ENCODE data around the gene TAX1BP1.

The TAX1BP1 gene

DNA sequence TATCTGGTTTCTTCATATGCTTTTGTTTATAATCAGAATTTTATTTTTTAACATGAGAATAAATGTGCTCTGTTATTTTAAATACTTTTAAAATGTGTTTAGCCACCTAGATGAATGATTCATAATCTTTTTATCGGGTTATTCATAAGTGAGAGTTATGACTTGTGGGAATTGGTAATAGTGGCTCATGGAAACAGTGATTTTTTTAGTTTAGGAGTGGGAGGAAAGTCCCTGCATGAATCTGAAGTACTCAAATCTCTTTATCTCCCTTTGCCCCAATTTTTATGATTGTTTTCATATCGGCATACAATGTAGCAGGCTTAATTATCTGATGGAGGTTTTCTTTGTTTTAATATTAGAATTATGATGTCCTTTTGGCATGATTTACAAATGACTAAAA, 42.9 kb downstream of the TAX1BP1 start:
- DNase-seq, result no peak

- no peak for DNase-seq
These were observed 44.6 kb downstream of the TAX1BP1 start for GRCh38 chr7:27784399-27785053.

DNA sequence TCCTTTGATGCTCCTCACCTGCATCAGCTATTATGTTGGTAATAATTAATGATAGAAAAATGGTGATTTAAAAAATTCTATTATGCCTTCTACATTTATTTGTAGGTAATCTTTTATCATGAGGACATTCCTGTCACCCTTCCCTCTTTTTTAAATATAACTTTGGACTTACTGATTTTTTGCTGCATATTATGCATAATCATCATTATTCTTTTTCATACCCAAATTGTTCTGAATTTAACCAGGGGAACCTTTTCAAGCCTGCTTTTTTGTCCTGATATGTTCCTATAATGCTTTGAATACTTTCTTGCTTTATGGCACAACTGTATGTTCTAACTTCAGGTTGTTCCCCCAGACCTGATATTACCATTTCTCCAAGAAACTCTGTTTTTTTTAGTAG, 48.5 kb downstream of the TAX1BP1 start:
- no peak for DNase-seq

GRCh38 chr7:27793780-27794179, 53.8 kb downstream of the TAX1BP1 start:
- no peak for DNase-seq

DNA sequence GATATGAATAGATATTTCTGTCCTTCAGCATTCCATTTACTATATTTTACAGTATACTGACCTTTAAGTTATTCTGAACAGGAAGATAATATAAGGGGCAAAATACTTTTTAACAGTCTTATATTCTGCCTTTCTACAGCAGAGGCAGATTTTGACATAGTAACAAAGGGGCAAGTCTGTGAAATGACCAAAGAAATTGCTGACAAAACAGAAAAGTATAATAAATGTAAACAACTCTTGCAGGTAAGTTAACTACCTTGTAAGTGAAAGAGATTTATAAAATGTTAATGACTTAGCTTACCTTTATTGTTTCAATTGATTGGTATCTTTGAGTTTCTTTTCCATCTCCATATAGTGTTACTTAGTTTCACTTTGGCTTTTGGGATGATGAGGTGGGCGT, 56.0 kb downstream of the TAX1BP1 start:
- DNase-seq, result no peak

DNA sequence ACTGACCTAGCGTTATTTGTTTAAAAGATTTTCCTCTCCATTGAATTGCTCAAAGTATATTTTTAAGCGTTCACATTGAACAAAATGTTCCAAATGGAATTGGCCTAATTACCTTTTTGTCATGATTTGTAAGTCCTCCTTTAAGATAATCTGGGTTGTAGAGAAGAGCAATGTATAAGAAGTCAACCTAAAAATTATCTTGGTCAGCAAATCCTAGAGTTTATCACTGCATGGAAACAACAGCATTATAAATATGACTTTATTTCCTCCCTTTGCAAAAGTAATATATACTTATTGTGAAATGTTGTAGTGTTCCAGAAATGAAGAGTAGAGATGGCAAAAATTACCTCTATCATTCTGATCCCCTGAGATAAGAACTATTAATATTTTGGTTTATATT, 59.2 kb downstream of the TAX1BP1 start:
- no peak for DNase-seq

DNA sequence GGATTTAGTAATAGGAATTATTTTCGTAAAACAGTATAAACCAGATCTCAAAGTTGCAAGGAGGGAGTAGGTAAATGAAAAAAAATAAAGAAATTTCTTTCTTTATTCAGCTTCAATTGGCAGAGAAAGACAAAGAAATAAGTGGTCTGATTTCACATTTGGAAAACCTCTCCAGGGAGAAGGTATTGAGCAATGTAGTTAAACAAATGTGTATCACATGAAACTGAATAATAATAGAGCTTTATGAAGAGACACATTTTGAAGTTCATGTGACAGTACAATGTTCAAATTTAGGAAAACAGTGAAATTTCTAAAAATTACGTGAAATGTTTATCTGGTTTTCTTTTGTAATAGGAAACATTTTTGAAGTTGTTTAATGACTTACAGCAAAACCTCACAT, 63.0 kb downstream of the TAX1BP1 start:
- no peak for DNase-seq

DNA sequence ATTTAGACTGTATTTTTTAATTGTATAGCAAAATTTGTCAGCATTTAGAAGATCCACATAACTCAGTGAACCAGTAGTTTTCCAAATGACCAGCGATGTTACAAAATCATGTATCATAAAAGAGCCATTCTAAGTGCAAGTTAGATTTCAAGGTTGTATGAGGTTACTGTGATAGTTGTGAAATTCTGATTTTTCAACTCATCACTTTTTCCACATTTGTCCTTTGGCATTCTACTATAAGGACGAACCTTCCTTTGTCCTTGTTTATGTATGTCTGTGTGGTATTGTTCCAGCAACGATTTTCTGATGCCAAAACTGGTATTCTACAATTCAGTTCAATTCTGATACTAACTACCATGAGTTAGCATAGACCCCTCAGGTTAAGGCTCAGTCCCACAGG, 64.2 kb downstream of the TAX1BP1 start:
- DNase-seq, result no peak

GRCh38 chr7:27808626-27809025, 68.7 kb downstream of the TAX1BP1 start:
- DNase-seq, result no peak

GRCh38 chr7:27810186-27810585, 70.2 kb downstream of the TAX1BP1 start:
- DNase-seq, result no peak

DNA sequence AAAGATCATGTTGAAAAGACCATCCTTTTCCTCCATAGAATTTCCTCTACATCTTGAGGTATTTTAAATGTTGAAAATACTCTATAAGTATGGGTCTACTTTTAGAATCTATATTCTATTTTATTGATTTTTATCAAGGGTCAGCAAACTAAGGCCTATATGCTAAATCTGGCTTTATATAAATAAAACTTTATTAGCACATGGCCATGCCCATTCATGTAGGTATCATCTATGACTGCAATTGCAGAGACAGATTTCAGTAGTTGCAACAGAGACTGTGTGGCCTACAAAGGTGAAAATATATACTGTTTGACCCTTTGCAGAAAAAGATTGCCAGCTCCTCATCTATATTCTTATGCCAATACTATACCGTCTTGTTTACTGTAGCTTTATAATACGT, 72.7 kb downstream of the TAX1BP1 start:
- no peak for DNase-seq

DNA sequence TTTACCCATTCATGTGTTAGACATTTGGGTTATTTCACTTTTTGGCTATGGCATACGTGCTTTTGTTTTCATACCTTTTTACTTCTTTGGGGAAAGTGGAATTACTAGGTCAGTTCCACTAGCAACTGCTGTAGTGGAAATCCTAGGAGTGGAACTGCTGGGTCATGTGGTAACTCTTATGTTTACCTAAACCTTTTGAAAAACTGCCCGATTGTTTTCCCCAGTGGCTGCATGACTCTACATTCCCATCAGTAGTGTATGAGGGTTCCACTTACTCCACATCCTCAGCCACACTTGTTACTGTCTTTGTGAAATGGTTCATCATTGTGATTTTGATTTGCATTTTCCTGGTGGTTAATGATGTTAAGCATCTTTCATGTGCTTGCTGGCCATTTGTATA, 82.3 kb downstream of the TAX1BP1 start:
- no peak for DNase-seq

DNA sequence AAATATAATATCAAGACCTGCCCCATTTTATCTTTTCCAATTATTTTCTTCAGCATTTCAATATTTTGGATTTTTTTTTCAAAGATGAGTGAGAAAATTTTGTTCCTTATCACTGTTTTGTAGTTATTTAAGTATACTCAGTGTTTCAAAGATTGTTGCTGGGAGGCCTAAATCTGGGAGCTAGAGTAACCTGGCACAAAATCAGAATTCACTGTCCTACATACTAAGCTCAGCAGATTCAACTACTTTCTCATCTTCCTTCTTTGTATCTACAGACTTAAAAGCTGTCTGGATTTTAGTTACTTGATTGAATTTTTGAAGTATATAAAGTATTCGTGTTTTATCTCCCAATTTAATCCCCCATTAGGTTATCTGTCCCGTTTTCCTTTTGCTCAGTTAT, 85.9 kb downstream of the TAX1BP1 start:
- no peak for DNase-seq

DNA sequence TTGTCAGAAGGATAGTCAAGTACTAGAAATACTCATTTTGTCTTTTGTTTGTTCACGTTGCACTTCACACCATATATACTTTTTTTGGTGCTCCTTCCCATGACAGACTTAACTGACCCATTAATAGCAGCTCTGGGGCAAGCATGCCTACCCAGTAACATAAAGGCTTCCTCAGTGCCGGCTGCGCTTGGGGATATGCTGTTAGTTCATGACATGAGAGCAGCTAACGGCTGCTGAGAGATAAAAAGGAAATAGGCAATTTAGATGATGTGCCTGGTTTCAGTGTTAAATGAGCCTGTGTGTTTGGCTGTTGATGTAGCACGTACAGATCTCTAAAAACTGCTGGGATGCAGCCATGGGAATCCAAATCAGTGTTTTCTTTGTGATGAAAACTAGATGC, 86.4 kb downstream of the TAX1BP1 start:
- no peak for DNase-seq

GRCh38 chr7:27834179-27834921, 94.4 kb downstream of the TAX1BP1 start:
- no peak for DNase-seq

GRCh38 chr7:27835376-27835775, 95.4 kb downstream of the TAX1BP1 start:
- DNase-seq, result no peak

DNA sequence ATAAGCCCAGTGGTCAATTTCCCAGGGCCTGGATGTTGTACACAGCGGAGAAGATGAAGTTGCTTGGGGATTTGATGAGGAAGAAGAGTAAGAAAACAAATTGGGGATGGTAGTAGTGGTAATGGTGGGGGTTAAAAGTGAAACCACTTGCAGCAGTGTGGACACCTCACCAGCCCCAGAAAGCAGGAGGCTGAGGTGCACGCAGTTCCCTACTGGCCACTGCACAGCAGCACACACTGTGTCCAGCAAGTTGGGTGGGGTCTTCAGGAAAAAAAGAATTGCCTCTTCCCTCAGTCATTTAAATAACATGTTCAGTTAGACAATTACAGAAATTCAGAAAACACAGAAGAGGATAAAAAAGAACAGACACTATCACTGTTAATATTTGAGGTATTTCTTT, 96.6 kb downstream of the TAX1BP1 start:
- no peak for DNase-seq

DNA sequence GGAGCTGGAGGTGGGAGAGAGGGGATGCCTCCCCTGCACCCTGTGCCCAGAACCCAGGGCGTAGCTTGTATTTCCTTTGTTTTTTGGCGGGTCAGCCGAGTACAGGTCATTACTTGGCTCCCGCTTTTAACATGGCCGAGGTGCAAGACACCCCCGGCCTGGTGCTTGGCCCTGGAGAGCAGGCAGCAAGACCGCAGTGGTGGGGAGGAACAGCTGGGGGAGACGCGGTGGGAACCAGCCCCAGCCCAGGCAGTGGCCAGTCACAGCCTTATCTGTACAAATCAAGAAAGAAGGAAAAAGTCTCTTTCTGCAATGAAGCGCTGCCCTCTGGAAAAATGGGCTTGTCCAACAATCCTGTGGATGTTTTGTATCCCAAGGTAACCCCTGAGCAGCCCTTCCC, 99.1 kb downstream of the TAX1BP1 start:
- DNase-seq, result no peak

DNA sequence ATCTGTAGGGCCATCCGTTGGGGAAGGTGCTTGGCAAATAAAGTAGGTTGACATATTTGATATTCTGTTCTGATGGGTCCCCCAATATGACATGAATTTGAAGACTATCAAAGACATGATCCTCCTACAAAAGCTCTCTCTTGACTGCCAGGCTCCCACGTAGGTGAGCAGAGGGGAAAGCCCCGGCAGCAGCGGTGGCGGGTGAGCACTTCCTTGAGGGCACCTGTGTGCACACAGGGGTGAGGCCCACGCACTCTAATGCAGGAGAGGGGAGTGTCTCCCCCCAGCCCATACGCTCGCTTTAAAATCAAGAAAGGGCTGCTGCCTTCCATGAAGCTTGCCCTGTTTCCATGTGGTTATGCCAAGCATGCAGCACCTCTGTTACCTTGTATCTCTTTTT, 100.4 kb downstream of the TAX1BP1 start:
- DNase-seq, result no peak

DNA sequence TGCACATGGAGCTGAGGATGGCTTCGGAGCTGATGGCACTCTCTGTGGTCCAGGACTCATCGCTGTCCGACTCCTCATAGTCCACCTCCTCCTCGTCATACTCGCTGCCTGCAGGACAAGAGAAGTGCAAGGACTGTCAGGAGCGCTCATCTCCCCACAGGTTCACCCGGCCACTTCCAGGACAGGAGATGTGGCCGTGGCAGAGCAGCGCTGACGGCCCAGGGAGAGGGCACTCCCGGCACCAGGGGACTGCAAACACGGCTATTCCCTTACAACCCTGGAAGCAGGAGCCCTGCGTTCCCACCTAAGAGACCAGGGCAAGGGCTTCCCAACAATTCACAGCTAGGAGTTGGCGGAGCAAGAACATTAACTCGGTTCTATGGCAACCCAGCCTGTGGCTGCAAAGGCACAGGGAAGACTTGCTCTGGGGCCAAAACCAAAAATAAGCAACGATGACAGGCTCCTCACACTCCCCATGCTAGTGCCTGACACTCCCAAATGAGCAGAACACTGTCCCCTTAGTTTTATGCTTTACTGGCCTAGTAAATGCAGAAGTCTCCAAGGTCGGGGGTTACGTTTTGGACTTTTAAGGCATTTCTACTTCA, 100.9 kb downstream of the TAX1BP1 start:
- DNase-seq, result no peak

DNA sequence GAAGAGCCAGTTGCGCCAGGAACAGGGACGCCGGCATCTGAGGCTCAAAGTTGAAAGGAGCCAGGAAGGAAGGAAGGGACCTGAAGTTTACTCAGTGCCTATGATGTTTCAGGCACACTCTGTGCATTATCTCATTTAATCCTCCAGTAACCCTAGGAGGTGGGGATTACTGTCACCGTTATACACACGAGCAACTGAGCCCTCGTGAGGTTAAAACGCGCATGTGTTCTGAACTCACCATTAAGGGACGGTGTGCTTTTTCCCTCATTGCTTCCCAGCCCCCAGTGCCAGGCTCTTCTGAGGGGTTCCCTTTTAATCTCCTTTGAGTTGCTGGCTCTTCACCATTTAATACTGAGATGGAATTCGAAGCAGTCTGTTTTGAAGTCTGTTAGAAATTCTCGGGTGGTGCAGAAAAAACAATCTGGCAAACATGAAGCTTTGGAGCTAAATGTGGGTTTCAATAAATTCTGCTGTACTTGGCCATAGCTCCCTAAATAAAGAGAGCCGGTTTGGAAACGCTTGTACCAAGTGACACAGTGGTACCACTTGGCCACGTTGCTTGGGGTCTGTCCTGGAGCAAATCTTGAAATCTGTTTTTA, 102.2 kb downstream of the TAX1BP1 start:
- no peak for DNase-seq

DNA sequence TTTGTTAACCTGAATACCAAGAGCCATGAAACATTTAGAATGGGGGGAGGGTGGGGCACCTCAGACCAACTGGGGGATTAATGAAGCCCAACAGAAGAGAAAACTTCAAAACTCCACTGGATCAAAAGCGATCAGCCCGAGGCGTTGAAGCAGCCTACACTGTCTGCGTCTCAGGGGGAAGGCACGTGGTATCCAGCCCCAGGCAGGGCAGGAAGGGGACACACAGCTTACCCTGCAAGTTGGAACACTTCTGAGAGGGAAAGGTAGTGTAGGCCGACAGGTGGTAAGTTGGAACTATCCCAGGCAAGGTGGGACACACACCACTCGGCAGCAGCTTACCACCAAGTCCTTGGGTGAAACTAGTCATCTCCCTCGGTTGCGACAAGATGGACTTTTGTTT, 102.9 kb downstream of the TAX1BP1 start:
- no peak for DNase-seq

DNA sequence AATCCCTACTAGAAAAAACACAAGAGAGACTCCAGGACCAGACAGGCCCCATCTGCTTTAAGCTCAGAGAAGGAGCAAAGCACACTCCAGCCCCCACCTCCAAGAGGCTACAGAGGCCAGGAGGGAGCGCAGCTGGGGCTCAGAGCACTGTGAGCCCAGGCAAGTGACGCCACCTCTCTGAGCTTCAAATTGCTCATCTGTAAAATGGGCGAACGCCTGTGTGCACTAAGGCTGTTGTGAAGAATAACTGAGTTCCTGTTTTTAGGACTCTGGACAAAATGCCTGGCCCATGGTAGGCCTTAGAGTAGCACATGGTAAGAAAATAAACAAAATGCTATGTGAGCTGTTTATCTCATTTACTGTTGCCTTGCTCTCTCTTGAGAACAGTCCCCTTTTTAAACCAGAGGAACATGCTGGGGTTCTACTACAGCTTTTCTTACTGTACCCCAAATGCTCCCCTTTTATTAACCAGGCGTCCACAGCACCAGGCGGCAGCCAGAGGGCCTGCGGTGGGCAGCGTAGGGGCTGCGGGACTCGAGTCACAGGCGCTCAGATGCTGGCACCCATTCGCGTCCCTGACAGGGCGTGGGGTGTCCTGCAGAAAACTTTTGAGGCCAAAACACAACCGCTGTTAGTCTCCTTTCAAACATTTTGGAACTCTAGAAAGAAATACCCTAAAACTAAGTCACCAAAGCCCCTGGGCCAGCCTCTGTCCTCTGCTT, 103.8 kb downstream of the TAX1BP1 start:
- no peak for DNase-seq

All from NCI-H774 (cell line).